IMR-90 (cell line): ENCODE measurements around the gene ARHGAP10. TPM values are rescaled to one million over a fixed set of nuclear protein-coding genes. Genes with fewer than 3 reads are reported as not detected.

Experiments used
- ATAC-seq: fragments of 200-7000 bp; cut with Tn5 transposase; 2 replicates; pipeline ENCODE4 v1.9.1; 2020; ENCODE audit warnings: low read depth, mild to moderate bottlenecking, moderate library complexity
- BruUV-seq: library from RNA; stranded (reverse); fragments of 400-500 nt; replicated peaks from 2 replicates; lab custom pipeline; 2021; lab: Mats Ljungman, UMichigan
- CTCF ChIA-PET: fragments of 300-600 bp; formaldehyde crosslinking; extraction: SDS; loops from one replicate; lab custom pipeline; 2021; ENCODE audit warnings: antibody characterized with exemption; lab: Yijun Ruan, JAX
- POLR2A ChIA-PET: fragments of 300-600 bp; sonication (Branson Sonifier 250); formaldehyde crosslinking; loops from one replicate; lab custom pipeline; 2022; ENCODE audit warnings: antibody characterized with exemption; ENCODE audit not compliant: unreplicated experiment; lab: Charles Lee
- DNase-seq: peaks from one replicate; pipeline ENCODE4 v3.0.0; 2013
- H2AFZ ChIP-seq: replicated peaks from 2 replicates; pipeline ENCODE3; 2013; ENCODE audit warnings: low read length, mild to moderate bottlenecking; ENCODE audit not compliant: poor library complexity
- H2AK5ac ChIP-seq: 2 replicates; pipeline ENCODE4 v1.6.1; 2013; ENCODE audit warnings: low read depth, low read length, inconsistent platforms
- H2AK9ac ChIP-seq: replicated peaks from 2 replicates; pipeline ENCODE3; 2013; ENCODE audit warnings: mild to moderate bottlenecking, low read depth, low read length, moderate library complexity; ENCODE audit not compliant: poor library complexity
- H2BK120ac ChIP-seq: 2 replicates; pipeline ENCODE4 v1.6.1; 2013; ENCODE audit warnings: low read depth, low read length, inconsistent platforms
- H2BK15ac ChIP-seq: 3 replicates; pipeline ENCODE4 v1.6.1; 2013; ENCODE audit warnings: low read depth, low read length, inconsistent platforms
- H2BK20ac ChIP-seq: 2 replicates; pipeline ENCODE4 v1.6.1; 2013; ENCODE audit warnings: low read depth, mild to moderate bottlenecking, inconsistent platforms, low read length, moderate library complexity
- H2BK5ac ChIP-seq: 2 replicates; pipeline ENCODE4 v1.6.1; 2013; ENCODE audit warnings: mild to moderate bottlenecking, low read depth, low read length, inconsistent platforms; ENCODE audit not compliant: poor library complexity, severe bottlenecking
- H3K14ac ChIP-seq: replicated peaks from 2 replicates; pipeline ENCODE4 v1.6.1; 2013; ENCODE audit warnings: low read depth, low read length, inconsistent platforms
- H3K18ac ChIP-seq: 2 replicates; pipeline ENCODE4 v1.6.1; 2013; ENCODE audit warnings: low read depth, low read length, control low read depth
- H3K23ac ChIP-seq: 2 replicates; pipeline ENCODE4 v1.6.1; 2013; ENCODE audit warnings: low read depth, low read length, inconsistent platforms
- H3K27ac ChIP-seq: 2 replicates; pipeline ENCODE4 v1.5.1; 2013; ENCODE audit warnings: mild to moderate bottlenecking, control low read depth, low read length; ENCODE audit not compliant: insufficient read depth
- H3K27me3 ChIP-seq: 2 replicates; pipeline ENCODE4 v1.6.1; 2013; ENCODE audit warnings: low read length; ENCODE audit not compliant: control insufficient read depth, insufficient read depth
- H3K36me3 ChIP-seq: 2 replicates; pipeline ENCODE4 v1.6.1; 2013; ENCODE audit warnings: low read length, mixed read lengths; ENCODE audit not compliant: control insufficient read depth, insufficient read depth
- H3K4ac ChIP-seq: 2 replicates; pipeline ENCODE4 v1.6.1; 2013; ENCODE audit warnings: low read depth, low read length, inconsistent platforms
- H3K4me1 ChIP-seq: 2 replicates; pipeline ENCODE4 v1.6.1; 2013; ENCODE audit warnings: low read length, mixed read lengths; ENCODE audit not compliant: control insufficient read depth, insufficient read depth
- H3K4me2 ChIP-seq: 2 replicates; pipeline ENCODE4 v1.6.1; 2013; ENCODE audit warnings: low read depth, mild to moderate bottlenecking, control low read depth, low read length, moderate library complexity
- H3K4me3 ChIP-seq: 2 replicates; pipeline ENCODE4 v1.5.1; 2013; ENCODE audit warnings: low read depth, mild to moderate bottlenecking, control low read depth, low read length, moderate library complexity; ENCODE audit not compliant: insufficient read depth
- H3K56ac ChIP-seq: 2 replicates; pipeline ENCODE4 v1.6.1; 2013; ENCODE audit warnings: low read length, inconsistent platforms; ENCODE audit not compliant: insufficient read depth; ENCODE audit errors: extremely low read depth
- H3K79me1 ChIP-seq, 2 experiments: 2 replicates each; pipeline ENCODE4 v1.6.1; 2013; ENCODE audit warnings: low read length in 2 of 2, inconsistent platforms in 1 of 2, low read depth in 1 of 2
- H3K9ac ChIP-seq: 2 replicates; pipeline ENCODE4 v1.6.1; 2013; ENCODE audit warnings: low read depth, low read length, control low read depth
- H3K9me1 ChIP-seq: 2 replicates; pipeline ENCODE4 v1.6.1; 2013; ENCODE audit warnings: low read length, inconsistent platforms; ENCODE audit not compliant: insufficient read depth
- H3K9me3 ChIP-seq: 2 replicates; pipeline ENCODE4 v1.6.1; 2013; ENCODE audit warnings: low read length; ENCODE audit not compliant: control insufficient read depth, insufficient read depth
- H4K20me1 ChIP-seq: 2 replicates; pipeline ENCODE4 v1.6.1; 2013; ENCODE audit warnings: low read length, inconsistent platforms; ENCODE audit not compliant: insufficient read depth
- H4K5ac ChIP-seq: 2 replicates; pipeline ENCODE4 v1.6.1; 2013; ENCODE audit warnings: mild to moderate bottlenecking, low read depth, low read length, control low read depth
- H4K8ac ChIP-seq, 2 experiments: 2 replicates each; pipeline ENCODE4 v1.6.1; 2013; ENCODE audit warnings: low read depth in 2 of 2, low read length in 2 of 2, control low read depth in 1 of 2, inconsistent platforms in 1 of 2
- H4K91ac ChIP-seq: 2 replicates; pipeline ENCODE4 v1.6.1; 2013; ENCODE audit warnings: low read depth, low read length, inconsistent platforms; ENCODE audit not compliant: insufficient read depth
- BHLHE40 ChIP-seq: fragments of 150-350 bp; IDR thresholded peaks from 2 replicates; pipeline ENCODE4 v1.6.1; 2016; ENCODE audit warnings: mild to moderate bottlenecking, low read depth, low read length
- CHD1 ChIP-seq: IDR thresholded peaks from 2 replicates; pipeline ENCODE4 v1.6.1; 2012; ENCODE audit warnings: low read depth, low read length, improper control_type of control experiment
- CTCF ChIP-seq: conservative IDR thresholded peaks from 2 replicates; pipeline ENCODE4 v1.5.1; 2012; ENCODE audit warnings: mild to moderate bottlenecking, low read depth, low read length, improper control_type of control experiment
- FOS ChIP-seq: fragments of 150-350 bp; IDR thresholded peaks from 2 replicates; pipeline ENCODE4 v1.6.1; 2016; ENCODE audit warnings: low read depth, low read length
- MAFK ChIP-seq: IDR thresholded peaks from 2 replicates; pipeline ENCODE4 v1.6.1; 2012; ENCODE audit warnings: low read depth, low read length, improper control_type of control experiment
- MAZ ChIP-seq: IDR thresholded peaks from 2 replicates; pipeline ENCODE4 v1.6.1; 2012; ENCODE audit warnings: low read depth, mild to moderate bottlenecking, low read length, improper control_type of control experiment, moderate library complexity, borderline replicate concordance
- MXI1 ChIP-seq: IDR thresholded peaks from 2 replicates; pipeline ENCODE4 v1.6.1; 2012; ENCODE audit warnings: low read depth, mild to moderate bottlenecking, low read length, moderate library complexity, borderline replicate concordance
- NFE2L2 ChIP-seq: fragments of 150-350 bp; IDR thresholded peaks from 2 replicates; pipeline ENCODE4 v1.6.1; 2016; ENCODE audit warnings: low read depth, mild to moderate bottlenecking, low read length
- POLR2A ChIP-seq: IDR thresholded peaks from 2 replicates; pipeline ENCODE4 v1.6.1; 2012; ENCODE audit warnings: mild to moderate bottlenecking, low read depth, low read length
- RAD21 ChIP-seq: IDR thresholded peaks from 2 replicates; pipeline ENCODE4 v1.6.1; 2012; ENCODE audit warnings: low read length, improper control_type of control experiment
- RCOR1 ChIP-seq: IDR thresholded peaks from 2 replicates; pipeline ENCODE4 v1.6.1; 2012; ENCODE audit warnings: mild to moderate bottlenecking, low read length, improper control_type of control experiment; ENCODE audit not compliant: insufficient replicate concordance
- RFX5 ChIP-seq: IDR thresholded peaks from 2 replicates; pipeline ENCODE4 v1.8.0; 2012; ENCODE audit warnings: low read depth, mild to moderate bottlenecking, low read length, moderate library complexity
- SMC3 ChIP-seq: fragments of 150-350 bp; IDR thresholded peaks from 2 replicates; pipeline ENCODE4 v1.6.1; 2016; ENCODE audit warnings: low read depth, mild to moderate bottlenecking, antibody characterized with exemption, low read length, moderate library complexity
- whole genome bisulfite sequencing, 2 experiments: methylation state at CpG; one replicate each; pipeline versions ENCODE4 v1.1.5 to v1.1.7; 2013; ENCODE audit warnings: missing lambda C conversion rate in 2 of 2; ENCODE audit not compliant: insufficient read length in 1 of 2; ENCODE audit errors: extremely low coverage in 2 of 2; 5-methylcytosine and 5-hydroxymethylcytosine counted together
- dilution Hi-C: fragments of 300-500 bp; cut with HindIII; formaldehyde crosslinking; loops from one replicate; pipeline ENCODE4 v1.14.3; 2018; ENCODE audit warnings: low sequenced_read_pairs; ENCODE audit not compliant: unreplicated experiment
- in situ Hi-C: fragments of 300-500 bp; cut with MboI; formaldehyde crosslinking; loops from 3 replicates; pipeline ENCODE4 v1.14.3; 2019; ENCODE audit warnings: low sequenced_read_pairs, inconsistent platforms, mixed read lengths
- intact Hi-C: fragments of 100-400 bp; cut with micrococcal nuclease; formaldehyde crosslinking; loops from 2 replicates; pipeline ENCODE4 v1.10.0; 2022
- polyA plus RNA-seq, 3 experiments: library from polyadenylated mRNA; depleted of rRNA; stranded (reverse); fragments of >200 nt; gene quantifications; 2 replicates each; pipeline ENCODE4 v1.2.3, GENCODE V29; 2012; ENCODE audit warnings: low replicate concordance in 1 of 3
- total RNA-seq: library from RNA; depleted of rRNA; stranded (reverse); fragments of >200 nt; gene quantifications from 2 replicates; pipeline ENCODE4 v1.2.3, GENCODE V29; 2012
- TF ChIP-seq, protein P1 (sequence below): fragments of 150-350 bp; IDR thresholded peaks from 2 replicates; pipeline ENCODE4 v1.6.1; 2016; ENCODE audit warnings: low read depth, mild to moderate bottlenecking, low read length, moderate library complexity, borderline replicate concordance

Gene ARHGAP10
- total and polyA plus RNA-seq, 2 of the 4 experiments (the other 2 are of a cell fraction): 27.1 to 29.4 TPM

- Histone ChIP-seq H2BK5ac (peak overlapping the region; percentile 90), H3K18ac (peak overlapping the region; percentile 67; the same call in 1 of the 2 replicates), H2AK5ac (peak overlapping the region; percentile 83; the same call in 1 of the 2 replicates), H3K4me3 (no peak overlapping the region), H2AK9ac (peak overlapping the region; percentile 74), H3K23ac (peak overlapping the region; percentile 55), H4K20me1 (peaks cover 30% of the 10 kb centered on the region), H3K36me3 (no peaks in the 10 kb centered on the region), H4K8ac (peak overlapping the region in 1 of 2 experiments; percentile 71; a peak in 2 of 4 replicates), H4K91ac (0 out of 2 replicates have a peak overlapping the region, but pooled peaks have one; percentile 76), H4K5ac (peak overlapping the region; percentile 13; the same call in 1 of the 2 replicates), H3K14ac (peak overlapping the region; percentile 77; the same call in 1 of the 2 replicates), H3K56ac (no peak overlapping the region), H2AFZ (no peak overlapping the region), H2BK20ac (0 out of 2 replicates have a peak overlapping the region, but pooled peaks have one; percentile 57), H2BK15ac (no peak overlapping the region; the same call in 2 of the 3 replicates), H3K9ac (no peak overlapping the region), H3K9me1 (peaks cover 16% of the 10 kb centered on the region), H2BK120ac (peak overlapping the region; percentile 33; the same call in 1 of the 2 replicates), H3K27me3 (no peaks in the 10 kb centered on the region), H3K4me2 (peak overlapping the region; percentile 7; the same call in 1 of the 2 replicates), H3K4ac (peak overlapping the region; percentile 86), H3K4me1 (peaks cover 11% of the 10 kb centered on the region), H3K79me1 (peaks cover 28 to 66% of the 10 kb centered on the region in 2 experiments), H3K9me3 (no peaks in the 10 kb centered on the region), H3K27ac (peak overlapping the region; percentile 77; the same call in 1 of the 2 replicates)
- ATAC-seq (peak; percentile 81), DNase-seq (peak; percentile 71)
- WGBS, 2 experiments: 43% methylated on average over 1 of the region's 1 CpG; no CpG with 5 or more reads in 1 of the 2 experiments
- TSS peak; percentile 13 for BruUV-seq
- intact Hi-C loops: loop anchor here (2.0 kb wide), 1 partner anchor 14 kb away; no protein-coding TSS in a partner anchor
- in situ Hi-C loops: no loop called here
- CTCF ChIA-PET: interaction anchor here (1.1 kb wide), 1 partner anchor 126 kb away, joined by 3 read pairs; no protein-coding TSS in a partner anchor
- TF ChIP-seq MAFK (no peak), BHLHE40 (no peak), CHD1 (no peak), RAD21 (no peak), POLR2A (no peak), SMC3 (no peak), RFX5 (no peak), FOS (no peak), CTCF (no peak), NFE2L2 (no peak), MXI1 (no peak), RCOR1 (no peak), MAZ (no peak)
- TF ChIP-seq, protein P1, sequence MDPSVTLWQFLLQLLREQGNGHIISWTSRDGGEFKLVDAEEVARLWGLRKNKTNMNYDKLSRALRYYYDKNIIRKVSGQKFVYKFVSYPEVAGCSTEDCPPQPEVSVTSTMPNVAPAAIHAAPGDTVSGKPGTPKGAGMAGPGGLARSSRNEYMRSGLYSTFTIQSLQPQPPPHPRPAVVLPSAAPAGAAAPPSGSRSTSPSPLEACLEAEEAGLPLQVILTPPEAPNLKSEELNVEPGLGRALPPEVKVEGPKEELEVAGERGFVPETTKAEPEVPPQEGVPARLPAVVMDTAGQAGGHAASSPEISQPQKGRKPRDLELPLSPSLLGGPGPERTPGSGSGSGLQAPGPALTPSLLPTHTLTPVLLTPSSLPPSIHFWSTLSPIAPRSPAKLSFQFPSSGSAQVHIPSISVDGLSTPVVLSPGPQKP: no peak
- dilution Hi-C loops: no loop called here
- POLR2A ChIA-PET: no interaction called here
Measured at GRCh38 chr4:147741190-147741788, 9.4 kb downstream of the ARHGAP10 start.
